ENCODE data around the gene PIK3R2.
"Not testable (repeated sequence)": the region's sequence is repeated elsewhere in the genome, so short reads cannot be mapped to it uniquely, and the experiment has no call there.

The PIK3R2 gene

DNA sequence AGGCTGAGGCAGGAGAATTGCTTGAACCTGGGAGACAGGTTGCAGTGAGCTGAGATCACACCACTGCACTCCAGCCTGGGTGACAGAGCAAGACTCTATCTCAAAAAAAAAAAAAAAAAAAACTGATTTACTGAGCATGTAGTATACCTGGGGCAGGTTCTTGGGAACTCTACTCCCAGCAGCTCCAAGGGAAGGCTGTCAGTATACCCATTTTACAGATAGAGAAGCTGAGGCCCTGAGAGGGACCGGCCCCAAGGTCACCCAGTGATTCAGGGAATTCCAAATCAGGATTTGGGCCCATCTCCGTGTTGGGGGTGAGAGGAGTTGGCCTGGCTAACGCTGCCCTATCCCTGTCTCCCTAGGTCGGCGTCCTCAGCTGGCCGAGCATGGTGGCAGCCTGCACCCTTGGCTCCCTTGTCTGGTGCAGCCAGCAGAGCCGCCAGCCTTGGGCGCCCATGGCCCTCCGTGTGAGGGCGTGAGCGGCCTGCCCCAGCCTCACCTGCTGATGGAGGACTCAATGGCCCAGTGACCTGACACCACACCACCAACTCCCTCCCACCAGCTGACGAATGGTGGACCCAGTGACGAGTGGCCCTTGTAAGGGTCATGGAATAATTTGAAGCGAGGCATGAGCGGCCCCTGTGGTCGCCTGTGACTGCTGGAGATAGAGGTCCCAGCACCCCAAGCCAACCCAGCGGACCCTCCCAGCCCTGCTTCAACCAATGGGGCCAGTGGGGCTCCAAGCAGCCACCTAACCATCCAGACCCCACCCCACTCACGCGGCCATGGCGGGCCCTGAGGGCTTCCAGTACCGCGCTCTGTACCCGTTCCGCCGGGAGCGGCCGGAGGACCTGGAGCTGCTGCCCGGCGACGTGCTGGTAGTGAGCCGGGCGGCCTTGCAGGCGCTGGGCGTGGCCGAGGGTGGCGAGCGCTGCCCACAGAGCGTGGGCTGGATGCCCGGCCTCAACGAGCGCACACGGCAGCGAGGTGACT is 2.4 kb downstream of the PIK3R2 start:
- no peak for DNase-seq (ENCODE audit: low spot score)

DNA sequence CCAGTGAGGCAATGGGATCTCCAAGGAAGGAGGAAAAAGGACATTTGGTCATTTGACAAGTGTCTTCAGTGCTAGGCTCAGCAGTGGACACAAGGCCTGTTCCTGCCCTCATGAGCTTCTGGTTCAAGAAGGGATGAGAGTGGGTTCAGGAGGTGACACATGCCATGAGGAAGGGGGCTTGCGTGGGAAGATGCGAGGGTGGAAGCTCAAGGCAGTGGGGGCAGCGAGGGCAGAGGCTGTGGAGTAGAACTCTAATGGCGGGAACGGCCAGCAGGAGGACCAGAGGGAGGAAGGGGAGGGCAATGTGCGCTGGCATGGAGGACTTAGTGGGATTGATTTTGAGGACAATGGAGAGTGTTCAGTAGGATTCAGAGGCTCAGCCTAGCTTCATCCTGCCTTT is 3.3 kb downstream of the PIK3R2 start:
- DNase-seq (ENCODE audit: low spot score): no peak

DNA sequence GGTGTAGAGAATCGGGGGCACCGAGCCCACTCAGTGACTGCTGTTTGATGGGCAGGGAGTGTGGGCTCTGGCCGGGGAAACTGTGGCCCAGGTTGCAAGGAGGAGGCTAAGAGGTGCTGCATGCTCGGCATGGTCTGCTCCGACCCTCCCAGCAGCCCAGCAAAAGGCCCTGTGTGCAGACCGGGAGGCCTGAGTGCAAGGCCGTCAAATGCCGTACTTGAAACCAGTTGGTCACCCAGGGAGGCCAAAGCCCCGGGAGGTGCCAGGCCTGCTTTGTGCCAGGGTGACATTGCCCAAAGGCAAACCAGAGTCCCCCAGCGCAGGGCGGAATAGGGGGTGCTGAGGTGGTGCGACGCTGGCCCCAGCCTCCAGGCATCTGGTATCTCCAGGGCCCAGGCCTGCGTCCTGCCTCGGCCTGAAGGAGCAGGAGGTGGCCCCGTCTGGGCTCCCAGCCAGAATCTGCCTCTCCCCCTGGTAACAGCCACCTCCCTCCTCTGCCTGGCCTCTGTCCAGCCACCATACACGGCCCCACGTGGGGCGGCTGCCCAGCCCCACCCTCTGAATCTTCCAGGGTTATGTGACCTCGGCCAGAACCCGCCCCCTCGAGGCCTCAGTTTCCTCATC is 4.0 kb downstream of the PIK3R2 start:
- DNase-seq (ENCODE audit: low spot score): peak; percentile 73

DNA sequence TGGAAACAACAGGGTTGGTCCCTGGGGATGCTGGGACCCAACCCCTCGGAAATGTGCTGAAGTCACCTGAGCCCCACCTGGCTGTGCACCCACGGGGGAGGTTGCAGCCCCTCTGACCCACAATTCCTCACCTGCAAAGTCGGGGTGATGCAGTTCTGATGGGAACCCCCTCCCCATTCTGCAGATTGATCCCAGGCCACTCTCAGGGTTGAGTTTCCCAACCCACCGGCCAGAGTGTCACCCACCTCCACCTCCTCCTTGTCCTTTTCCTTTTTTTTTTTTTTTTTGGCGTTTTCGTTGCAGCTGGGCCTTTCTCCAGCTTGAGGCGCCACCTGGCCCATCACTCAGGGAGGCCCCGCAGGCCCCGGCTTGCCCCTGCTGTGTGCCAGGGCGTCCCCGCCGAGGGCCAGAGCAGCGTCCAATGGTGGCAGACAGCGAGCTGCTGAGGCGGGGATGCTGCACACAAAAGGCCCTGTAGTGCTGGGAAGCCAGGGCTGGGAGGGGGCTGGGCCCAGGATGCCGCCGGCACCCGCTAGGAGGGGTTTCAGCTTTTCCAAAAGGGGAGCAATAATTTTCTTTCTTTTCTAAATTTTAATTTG is 4.6 kb downstream of the PIK3R2 start:
- no peak for DNase-seq (ENCODE audit: low spot score)

DNA sequence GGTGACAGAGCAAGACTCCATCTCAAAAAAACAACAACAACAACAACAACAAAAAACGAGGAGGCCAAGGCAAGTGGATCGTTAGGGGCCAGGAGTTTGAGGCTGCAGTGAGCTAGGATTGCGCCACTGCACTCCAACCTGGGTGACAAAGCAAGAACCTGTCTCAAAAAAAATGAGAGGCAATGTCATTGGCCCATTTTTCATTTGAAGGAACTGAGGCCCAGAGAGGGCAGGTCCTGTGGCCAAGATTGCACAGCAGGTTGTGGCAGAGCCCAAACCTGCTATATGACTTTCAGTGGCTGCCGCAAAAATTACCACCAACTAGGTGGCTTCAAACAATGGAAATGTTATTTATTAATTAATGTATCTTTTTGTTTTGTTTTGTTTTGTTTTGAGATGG is 5.5 kb downstream of the PIK3R2 start:
- no peak for DNase-seq (ENCODE audit: low spot score)

DNA sequence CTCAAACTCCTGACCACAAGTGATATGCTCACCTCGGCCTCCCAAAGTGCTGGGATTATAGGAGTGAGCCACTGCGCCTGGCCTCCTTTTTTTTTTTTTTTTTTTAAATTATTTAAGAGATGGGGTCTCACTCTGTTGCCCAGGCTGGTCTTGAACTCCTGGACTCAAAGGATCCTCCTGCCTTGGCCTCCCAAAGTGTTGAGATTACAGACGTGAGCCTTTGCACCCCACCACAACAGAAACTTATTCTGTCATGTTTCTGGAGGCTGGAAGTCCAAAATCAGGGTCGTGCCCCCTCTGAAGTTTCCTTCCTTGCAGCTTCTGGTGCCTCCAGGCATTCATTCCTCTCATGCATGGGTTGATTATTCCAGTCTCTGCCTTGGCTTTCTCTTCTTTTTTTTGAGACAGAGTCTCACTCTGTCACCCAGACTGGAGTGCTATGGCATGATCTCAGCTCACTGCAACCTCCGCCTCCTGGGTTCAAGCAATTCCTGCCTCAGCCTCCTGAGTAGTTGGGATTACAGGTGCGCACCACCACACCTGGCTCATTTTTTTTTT is 6.2 kb downstream of the PIK3R2 start:
- DNase-seq (ENCODE audit: low spot score): not testable (repeated sequence)

DNA sequence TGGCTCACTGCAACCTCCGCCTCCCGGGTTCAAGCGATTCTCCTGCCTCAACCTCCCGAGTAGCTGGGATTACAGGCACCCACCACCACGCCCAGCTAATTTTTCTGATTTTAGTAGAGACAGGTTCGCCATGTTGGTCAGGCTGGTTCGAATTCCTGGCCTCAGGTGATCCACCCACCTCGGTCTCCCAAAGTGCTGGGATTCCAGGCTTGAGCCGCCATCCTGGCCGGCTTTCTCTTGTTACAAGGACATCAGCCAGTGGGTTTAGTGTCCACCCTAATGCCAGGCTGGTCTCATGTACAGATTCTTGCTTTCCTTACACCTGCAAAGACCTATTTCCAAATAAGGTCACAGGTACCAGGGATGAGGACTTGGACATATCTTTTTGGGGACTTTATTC is 6.8 kb downstream of the PIK3R2 start:
- no peak for DNase-seq (ENCODE audit: low spot score)

DNA sequence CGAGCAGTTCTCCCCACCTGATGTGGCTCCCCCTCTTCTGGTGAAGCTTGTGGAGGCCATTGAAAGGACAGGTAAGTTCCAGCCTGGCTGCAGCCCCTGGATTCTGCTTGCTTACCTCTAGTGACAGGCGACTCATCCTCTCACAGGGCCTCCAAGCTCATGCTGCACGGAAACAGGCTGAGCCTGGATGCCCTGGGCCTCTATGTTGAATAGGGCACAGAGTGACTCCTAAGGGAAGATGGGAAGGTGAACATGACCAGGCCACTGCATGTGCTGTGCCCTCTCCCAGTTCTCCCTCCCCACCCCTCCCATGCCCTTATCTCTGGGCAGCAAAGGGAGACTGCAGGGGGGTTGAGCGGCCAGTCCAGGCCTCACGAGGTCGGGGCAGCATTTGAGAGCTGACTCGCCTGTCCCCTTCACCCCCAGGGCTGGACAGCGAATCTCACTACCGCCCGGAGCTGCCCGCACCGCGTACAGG is 7.6 kb downstream of the PIK3R2 start:
- DNase-seq (ENCODE audit: low spot score): no peak

DNA sequence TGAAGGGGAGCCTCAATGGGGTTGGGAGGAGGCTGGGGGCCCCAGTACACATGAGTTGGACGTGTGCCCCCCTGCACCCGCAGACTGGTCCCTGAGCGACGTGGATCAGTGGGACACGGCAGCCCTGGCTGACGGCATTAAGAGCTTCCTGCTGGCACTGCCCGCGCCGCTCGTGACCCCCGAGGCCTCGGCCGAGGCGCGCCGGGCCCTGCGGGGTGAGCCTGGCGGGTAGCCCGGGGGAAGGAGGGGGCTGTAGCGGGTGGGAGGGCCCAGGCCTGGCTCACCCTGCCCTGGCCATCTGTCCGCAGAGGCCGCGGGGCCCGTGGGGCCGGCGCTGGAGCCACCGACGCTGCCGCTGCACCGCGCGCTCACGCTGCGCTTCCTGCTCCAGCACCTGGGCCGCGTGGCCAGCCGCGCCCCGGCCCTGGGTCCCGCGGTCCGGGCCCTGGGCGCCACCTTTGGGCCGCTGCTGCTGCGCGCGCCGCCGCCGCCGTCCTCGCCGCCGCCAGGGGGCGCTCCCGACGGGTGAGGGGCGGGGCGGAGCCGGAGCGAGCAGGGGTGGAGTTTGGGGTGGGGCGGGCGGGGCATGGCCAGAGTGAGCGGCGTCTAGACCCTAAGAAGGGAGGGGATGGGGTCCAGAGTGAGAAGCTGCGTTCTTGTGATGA is 8.1 kb downstream of the PIK3R2 start:
- DNase-seq (ENCODE audit: low spot score): peak; percentile 65

DNA sequence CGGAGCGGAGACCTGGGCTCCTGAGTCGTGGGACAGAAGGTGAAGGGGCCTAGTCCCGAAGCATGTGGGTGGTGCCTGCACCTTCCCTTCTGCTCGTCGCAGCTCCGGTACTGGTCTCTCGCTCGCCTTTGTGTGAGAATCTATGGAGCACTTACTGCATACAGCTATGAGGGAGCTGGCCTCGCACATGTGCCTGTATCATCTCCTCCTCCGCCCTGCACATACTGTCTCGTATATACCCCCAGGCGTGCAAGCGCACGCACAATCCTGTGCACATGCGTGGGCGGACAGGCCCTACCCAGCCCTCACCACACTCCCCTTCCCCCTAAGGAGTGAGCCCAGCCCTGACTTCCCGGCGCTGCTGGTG is 8.7 kb downstream of the PIK3R2 start:
- DNase-seq (ENCODE audit: low spot score): no peak

DNA sequence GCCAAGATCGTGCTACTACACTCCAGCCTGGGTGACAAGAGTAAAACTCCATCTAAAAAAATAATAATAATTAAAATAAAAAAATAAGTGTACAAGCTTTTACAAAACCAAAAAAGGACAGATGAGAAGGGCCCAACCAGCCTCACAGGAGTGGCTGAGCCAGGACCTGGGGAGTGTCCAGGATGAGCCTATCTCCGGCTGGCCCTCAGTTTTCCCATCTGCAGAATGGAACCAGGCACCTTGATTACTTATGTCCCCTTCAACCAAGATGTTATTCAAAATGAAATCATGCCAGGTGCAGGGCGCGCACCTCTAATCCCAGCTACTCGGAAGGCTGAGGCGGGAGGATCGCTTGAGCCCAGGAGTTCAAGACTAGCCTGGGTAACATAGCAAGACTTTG is 11.1 kb downstream of the PIK3R2 start:
- DNase-seq (ENCODE audit: low spot score): no peak

DNA sequence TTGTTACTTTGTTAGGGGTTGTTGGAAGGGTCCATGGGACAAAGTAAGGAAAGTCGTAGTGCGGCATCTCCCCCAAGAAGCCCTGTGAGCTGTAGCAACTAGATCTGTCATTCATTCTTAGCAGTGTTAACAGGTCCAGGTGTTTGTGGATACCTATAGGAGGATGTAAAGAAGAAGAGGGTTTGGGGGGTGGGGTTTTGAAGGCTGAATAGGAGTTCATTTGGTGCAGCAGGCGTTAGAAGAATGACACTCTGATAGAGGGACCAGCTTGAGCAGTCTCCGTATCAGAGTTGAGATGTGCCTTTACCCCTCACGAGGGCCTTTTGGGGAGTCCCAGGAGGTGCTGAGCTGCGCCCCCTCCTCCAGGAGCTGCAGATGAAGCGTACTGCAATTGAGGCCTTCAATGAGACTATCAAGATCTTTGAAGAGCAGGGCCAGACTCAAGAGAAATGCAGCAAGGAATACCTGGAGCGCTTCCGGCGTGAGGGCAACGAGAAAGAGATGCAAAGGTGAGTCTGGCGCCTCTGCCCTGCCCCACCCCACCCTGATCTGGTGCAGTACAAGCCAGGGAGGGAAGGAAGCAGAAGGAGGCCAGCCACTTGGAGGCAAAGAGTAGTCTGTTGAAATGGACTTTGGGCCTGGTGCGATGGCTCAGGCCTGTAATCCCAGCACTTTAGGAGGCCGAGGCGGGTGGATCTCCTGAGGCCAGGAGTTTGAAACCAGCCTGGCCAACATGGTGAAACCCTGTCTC is 13.0 kb downstream of the PIK3R2 start:
- no peak for DNase-seq (ENCODE audit: low spot score)

DNA sequence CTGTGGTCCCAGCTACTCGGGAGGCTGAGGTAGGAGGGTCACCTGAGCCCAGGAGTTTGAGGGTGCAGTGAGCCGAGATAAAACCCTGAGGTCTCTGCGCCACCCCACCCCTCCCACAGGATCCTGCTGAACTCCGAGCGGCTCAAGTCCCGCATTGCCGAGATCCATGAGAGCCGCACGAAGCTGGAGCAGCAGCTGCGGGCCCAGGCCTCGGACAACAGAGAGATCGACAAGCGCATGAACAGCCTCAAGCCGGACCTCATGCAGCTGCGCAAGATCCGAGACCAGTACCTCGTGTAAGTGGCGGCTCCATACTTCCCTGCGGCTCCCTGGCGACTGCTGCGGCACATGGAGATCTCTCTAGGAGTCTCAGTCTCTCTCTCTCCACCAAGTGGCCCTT is 14.0 kb downstream of the PIK3R2 start:
- DNase-seq (ENCODE audit: low spot score): no peak

DNA sequence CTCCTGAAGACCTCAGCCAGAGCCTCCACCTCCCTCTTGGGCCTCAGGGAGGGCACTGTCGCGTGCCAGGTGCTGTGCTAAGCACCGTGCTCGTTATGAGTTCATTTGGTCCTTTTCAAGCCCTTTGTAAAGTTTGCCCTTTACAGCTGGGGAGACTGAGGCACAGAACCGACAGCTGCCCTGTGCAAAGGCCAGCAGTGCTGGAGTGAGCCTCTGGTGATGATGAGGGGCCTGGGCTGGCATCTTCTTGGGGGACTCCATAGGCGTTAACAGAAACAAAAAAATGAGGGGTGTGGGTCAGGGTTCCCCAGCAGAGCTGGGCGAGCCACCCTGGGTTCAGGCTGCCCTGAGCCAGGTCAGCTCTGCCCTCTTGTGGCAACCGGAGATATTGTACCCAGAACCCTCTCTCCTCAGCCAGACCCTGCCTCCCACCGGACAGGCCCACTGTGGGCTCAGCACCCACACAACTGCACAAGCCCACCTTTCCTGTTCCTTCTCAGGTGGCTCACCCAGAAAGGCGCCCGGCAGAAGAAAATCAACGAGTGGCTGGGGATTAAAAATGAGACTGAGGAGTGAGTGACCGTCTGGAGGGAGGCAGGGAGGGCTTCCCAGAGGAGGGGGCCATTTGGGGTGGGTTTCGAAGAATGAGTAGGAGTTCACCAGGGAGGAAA is 15.1 kb downstream of the PIK3R2 start:
- no peak for DNase-seq (ENCODE audit: low spot score)

DNA sequence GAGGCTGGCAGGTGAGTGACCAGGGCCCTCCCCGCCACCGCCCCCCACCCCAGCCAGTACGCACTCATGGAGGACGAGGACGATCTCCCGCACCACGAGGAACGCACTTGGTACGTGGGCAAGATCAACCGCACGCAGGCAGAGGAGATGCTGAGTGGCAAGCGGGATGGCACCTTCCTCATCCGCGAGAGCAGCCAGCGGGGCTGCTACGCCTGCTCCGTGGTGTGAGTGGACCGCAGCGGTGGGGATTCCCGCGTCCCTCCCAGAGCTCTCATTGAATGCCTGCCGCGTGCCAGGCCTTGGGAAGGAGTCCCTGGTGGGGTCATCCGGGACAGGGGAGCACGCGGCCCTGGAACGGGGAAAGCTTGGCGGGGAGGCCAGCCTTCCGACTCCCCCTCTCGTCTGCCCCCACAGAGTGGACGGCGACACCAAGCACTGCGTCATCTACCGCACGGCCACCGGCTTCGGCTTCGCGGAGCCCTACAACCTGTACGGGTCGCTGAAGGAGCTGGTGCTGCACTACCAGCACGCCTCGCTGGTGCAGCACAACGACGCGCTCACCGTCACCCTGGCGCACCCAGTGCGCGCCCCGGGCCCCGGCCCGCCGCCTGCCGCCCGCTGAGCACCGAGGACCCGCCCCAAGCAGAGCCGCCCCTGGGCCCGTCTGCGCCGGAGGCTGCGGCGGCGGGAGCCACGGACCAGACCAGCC is 15.9 kb downstream of the PIK3R2 start:
- DNase-seq (ENCODE audit: low spot score): no peak

DNA sequence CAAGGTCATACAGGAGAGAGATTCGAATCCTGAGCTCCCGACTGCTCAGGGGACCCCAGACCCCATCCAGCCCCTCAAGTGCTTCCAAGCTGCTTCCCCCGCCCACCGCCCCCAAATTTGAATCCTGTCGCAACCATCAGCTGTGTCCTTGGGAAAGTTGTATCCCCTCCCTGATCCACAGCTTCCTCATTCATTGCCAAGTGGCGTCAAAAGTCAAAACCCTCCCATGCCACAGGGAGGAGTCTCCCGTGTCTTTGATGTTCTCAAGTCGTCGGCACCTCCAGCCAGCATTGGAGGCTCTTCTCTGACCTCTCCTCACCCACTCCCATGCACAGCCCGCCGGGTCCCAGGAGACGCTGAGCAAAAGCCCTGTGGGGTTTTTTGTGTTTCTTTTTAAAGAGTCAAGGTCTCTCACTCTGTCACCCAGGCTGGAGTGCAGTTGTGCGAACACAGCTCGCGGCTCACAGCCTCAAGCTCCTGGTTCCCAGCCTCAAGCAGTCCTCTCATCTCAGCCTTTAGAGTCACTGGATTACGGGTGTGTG is 17.8 kb downstream of the PIK3R2 start:
- no peak for DNase-seq (ENCODE audit: low spot score)

DNA sequence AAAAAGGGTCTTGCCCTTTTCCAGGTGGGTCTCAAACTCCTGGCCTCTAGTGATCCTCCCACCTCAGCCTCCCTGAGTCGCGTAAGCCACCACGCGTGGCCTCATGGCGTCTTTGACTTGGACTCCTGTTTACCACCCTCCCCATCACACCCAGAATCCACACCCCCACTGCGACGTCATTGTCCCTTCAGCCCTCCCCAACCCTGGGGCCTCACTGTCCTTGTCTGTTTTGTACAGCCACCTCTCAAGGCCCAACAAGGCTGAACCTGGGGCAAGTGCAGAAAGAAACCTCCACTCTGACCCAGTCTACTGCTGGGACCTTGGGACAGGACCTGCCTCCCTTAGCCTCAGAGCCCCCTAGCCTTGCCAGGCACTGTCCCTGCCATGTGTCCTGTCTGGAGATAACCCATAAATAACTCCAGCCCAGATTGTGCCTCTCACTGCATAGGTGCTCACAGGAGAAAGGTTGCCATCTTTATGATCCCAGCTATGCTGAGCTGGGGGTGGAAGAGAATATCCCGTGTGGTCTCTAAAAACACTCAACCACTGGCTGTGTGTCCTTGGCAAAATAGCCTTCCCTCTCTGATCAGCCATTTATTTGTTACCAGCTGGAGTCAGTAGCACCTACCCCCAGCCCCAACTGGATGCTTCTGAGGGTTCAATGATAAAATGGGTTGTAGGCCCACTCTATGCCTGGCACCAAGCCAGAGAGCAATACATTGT is 18.8 kb downstream of the PIK3R2 start:
- DNase-seq (ENCODE audit: low spot score): no peak

DNA sequence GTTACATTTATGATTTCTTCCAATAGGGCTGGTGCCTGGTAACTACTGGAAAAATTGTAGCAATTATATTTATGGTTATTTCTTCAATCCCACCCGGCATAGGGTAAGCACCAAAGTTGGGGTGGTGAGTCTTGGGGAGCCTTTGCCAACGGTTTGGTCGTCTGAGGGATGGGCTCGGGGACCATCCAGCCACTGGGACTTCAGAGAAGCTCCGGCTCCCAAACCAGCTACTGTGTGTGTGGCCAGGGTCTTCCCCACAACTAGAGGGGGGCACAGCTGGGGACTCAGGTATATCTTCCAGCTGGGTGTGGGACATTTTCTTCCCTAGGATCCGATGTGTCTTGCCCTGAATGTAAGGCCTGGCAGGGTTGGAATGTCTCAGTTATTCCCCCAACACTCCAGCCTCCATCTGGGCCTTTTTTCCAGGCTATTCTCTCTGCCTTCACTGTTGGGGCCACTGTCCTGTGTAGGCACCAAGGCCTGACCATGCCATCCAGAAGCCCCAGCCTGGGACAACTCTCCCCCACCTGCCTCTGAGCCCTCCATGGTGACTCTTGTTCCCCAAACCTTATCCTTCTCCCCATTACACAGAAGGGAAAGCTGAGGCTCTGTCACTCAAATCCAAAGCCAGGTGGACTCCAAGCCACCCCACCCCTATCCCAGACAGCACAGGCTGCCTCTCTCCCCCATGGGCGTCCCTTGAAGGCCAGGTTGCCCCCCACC is 19.5 kb downstream of the PIK3R2 start:
- no peak for DNase-seq (ENCODE audit: low spot score)
